ENCODE measurements around the gene CCL24.

DNA sequence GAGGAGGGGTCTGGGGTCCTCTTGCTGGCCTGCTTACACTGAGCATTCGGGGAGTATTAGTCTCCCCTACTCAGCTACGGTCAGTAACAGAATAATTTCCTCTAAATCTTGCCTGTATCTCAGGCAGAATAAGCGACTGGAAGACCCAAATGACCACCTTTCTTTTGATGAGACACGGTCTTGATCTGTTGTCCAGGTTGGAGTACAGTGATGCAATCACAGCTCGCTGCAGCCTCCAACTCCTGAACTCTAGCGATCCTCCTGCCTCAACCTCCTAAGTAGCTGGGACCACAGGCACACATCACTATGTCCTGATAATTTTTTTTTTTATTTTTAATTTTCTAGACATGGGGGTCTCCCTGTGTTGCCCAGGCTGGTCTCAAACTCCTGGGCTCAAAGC lies 17.2 kb downstream of the CCL24 start:
- TF ChIP-seq, protein P1, sequence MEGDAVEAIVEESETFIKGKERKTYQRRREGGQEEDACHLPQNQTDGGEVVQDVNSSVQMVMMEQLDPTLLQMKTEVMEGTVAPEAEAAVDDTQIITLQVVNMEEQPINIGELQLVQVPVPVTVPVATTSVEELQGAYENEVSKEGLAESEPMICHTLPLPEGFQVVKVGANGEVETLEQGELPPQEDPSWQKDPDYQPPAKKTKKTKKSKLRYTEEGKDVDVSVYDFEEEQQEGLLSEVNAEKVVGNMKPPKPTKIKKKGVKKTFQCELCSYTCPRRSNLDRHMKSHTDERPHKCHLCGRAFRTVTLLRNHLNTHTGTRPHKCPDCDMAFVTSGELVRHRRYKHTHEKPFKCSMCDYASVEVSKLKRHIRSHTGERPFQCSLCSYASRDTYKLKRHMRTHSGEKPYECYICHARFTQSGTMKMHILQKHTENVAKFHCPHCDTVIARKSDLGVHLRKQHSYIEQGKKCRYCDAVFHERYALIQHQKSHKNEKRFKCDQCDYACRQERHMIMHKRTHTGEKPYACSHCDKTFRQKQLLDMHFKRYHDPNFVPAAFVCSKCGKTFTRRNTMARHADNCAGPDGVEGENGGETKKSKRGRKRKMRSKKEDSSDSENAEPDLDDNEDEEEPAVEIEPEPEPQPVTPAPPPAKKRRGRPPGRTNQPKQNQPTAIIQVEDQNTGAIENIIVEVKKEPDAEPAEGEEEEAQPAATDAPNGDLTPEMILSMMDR (IDR thresholded peaks at IDR 0.05; ENCODE audit: extremely low read depth in 1 of 2, insufficient read depth in 1 of 2, low read depth in 1 of 2, low read length in 2 of 2) = no peak
- no peak for TF ChIP-seq JUN (IDR thresholded peaks at IDR 0.05; ENCODE audit: borderline replicate concordance, insufficient read depth, insufficient read length, low read depth)
- TF ChIP-seq, protein P2, sequence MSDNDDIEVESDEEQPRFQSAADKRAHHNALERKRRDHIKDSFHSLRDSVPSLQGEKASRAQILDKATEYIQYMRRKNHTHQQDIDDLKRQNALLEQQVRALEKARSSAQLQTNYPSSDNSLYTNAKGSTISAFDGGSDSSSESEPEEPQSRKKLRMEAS (IDR thresholded peaks at IDR 0.05; ENCODE audit: insufficient read depth, insufficient read length) = no peak
- TF ChIP-seq POLR2A (IDR thresholded peaks at IDR 0.05; ENCODE audit: low read depth, low read length) = no peak
- no peak for TF ChIP-seq FOS (IDR thresholded peaks at IDR 0.05; ENCODE audit: borderline replicate concordance, insufficient read depth, low read length)
- TF ChIP-seq POLR2AphosphoS5 (IDR thresholded peaks at IDR 0.05; ENCODE audit: insufficient read depth, low read depth, low read length) = no peak
- no peak for TF ChIP-seq GATA2 (IDR thresholded peaks at IDR 0.05; ENCODE audit: insufficient read depth, insufficient read length, low read depth, low read length)

Measured in endothelial cell of umbilical vein (primary cell).